Muscle layer of colon (tissue), 2 donors: ENCODE data around the gene CTAGE8.
"Not testable (repeated sequence)": the region's sequence is repeated elsewhere in the genome, so short reads cannot be mapped to it uniquely, and the experiment has no call there.

Experiments
- H3K27ac ChIP-seq: one replicate; pipeline ENCODE4 v1.7.0; 2013; ENCODE audit warnings: low read depth, mild to moderate bottlenecking, low read length, moderate library complexity
- H3K27me3 ChIP-seq, 2 donors: one replicate each; pipeline ENCODE4 v1.7.0; 2013; ENCODE audit warnings: low read length in 2 of 2, mild to moderate bottlenecking in 2 of 2; ENCODE audit not compliant: insufficient read depth in 2 of 2, control insufficient read depth in 1 of 2
- H3K36me3 ChIP-seq: one replicate; pipeline ENCODE4 v1.7.0; 2013; ENCODE audit warnings: mild to moderate bottlenecking, low read length; ENCODE audit not compliant: insufficient read depth
- H3K4me1 ChIP-seq: one replicate; pipeline ENCODE4 v1.7.0; 2013; ENCODE audit warnings: mild to moderate bottlenecking, low read length; ENCODE audit not compliant: insufficient read depth
- H3K4me3 ChIP-seq, 2 donors: one replicate each; pipeline ENCODE4 v1.7.0; 2013; ENCODE audit warnings: low read length in 2 of 2, low read depth in 1 of 2, mild to moderate bottlenecking in 1 of 2, moderate library complexity in 1 of 2
- H3K9ac ChIP-seq: one replicate; pipeline ENCODE4 v1.7.0; 2013; ENCODE audit warnings: low read length
- H3K9me3 ChIP-seq: one replicate; pipeline ENCODE4 v1.7.0; 2013; ENCODE audit warnings: mild to moderate bottlenecking, low read length
- donor health status: abdominal sarcoma.
- donor health status: Adenocarcinoma of cecum.

CTAGE8 gene, protein sequence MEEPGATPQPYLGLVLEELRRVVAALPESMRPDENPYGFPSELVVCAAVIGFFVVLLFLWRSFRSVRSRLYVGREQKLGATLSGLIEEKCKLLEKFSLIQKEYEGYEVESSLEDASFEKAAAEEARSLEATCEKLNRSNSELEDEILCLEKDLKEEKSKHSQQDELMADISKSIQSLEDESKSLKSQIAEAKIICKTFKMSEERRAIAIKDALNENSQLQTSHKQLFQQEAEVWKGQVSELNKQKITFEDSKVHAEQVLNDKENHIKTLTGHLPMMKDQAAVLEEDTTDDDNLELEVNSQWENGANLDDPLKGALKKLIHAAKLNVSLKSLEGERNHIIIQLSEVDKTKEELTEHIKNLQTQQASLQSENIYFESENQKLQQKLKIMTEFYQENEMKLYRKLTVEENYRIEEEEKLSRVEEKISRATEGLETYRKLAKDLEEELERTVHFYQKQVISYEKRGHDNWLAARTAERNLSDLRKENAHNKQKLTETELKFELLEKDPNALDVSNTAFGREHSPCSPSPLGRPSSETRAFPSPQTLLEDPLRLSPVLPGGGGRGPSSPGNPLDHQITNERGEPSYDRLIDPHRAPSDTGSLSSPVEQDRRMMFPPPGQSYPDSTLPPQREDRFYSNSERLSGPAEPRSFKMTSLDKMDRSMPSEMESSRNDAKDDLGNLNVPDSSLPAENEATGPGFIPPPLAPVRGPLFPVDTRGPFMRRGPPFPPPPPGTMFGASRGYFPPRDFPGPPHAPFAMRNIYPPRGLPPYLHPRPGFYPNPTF

DNA sequence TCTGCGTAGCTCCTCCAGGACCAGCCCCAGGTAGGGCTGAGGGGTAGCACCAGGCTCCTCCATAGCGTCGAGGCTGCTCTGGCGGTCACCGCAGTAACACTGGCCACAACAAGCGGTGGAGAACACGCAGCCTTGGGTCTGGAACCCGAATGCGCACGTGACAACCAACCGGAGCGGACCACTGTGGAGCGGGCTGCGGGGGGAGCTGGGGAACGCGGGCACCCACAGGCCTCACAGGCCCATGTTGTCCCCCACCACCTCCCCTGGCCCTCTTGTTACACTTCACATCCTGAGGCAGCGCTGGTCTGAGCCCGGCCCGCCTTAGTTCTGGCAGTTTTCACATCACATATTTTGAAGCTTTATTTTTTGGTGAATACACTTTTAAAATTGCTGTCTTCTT is at the start of gene CTAGE8:
Gene CTAGE8 (minus strand): TSS at position 101 of the 400 bp plus-strand sequence. CDS start 38 bp downstream, at position 63.
- not testable (repeated sequence) for H3K9ac ChIP-seq, H3K36me3 ChIP-seq, H3K4me3 ChIP-seq, H3K27ac ChIP-seq, H3K9me3 ChIP-seq, H3K27me3 ChIP-seq, H3K4me1 ChIP-seq

DNA sequence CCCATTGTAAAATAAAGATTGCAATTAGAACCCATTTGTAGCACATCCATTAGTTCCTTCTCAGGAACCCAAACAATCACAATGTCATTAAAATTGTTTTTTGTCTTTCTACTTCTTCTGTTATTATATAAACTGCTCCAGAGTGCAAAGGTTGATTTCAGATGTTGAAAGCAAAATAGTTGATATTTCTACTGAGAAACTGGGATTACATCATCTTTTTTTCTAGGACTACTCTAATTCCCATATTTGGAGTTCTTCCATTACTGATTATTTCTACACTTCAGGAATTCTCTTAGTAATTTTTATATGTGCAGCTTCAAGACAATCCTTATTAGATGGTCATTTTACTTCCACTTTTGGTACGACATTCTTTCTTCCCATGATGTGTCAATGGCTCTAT is 48.4 kb upstream of the CTAGE8 start:
- not testable (repeated sequence) for H3K4me1 ChIP-seq, H3K27me3 ChIP-seq, H3K27ac ChIP-seq, H3K36me3 ChIP-seq, H3K9ac ChIP-seq, H3K4me3 ChIP-seq, H3K9me3 ChIP-seq

DNA sequence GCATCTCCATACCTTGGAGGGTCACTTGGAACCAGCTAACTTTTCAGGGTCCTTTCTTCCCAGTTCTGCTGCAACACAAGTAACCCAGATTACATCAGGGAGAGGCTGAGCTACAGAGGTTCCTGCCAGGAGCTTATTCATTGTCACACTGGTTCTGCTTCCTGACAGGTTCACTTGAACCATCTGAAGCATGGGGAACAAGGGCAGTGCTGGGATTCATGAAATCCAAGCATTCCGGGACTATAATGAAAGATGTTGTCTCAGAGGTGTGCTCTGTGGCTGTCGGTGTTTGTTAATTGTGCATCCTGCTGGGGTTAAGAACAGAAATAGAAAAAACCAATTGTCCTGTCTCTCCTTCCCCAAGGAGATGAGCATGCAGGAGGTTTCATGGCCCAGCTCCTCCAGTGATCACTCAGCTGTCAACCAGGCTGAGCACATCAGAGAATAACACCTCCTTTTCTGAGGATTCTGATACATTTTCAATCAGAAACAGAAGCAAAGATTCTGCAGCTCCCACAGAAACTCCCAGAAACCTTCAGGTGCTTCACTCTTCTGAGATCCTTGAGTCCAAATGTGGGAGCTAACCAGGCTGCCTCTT is 42.9 kb upstream of the CTAGE8 start, which contains the start of gene OR2A1:
Gene OR2A1 (plus strand): TSS at position 548 of the 598 bp plus-strand sequence. CDS start 5,706 bp downstream, outside the sequence.
- H3K36me3 ChIP-seq, H3K9ac ChIP-seq, H3K27me3 ChIP-seq, H3K4me1 ChIP-seq, H3K27ac ChIP-seq, H3K4me3 ChIP-seq, H3K9me3 ChIP-seq: not testable (repeated sequence)

DNA sequence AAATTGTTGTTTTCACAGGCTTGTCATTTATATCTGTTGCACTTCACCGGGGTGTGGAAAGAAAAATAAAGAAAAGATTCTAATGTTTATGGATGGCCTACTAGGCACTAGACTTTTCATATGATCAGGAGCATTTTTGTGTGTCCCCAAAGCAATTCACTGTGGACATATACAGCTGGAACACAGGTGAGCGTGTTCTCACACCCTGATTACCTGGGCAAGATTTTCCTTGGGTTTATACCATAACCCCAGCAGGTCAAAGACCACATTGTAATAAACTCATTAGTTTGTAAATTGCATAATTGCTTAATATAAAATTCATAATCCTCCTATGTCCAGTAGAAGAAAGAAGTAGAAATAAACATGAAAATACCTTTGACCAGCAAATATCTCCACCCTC is 42.1 kb upstream of the CTAGE8 start:
- H3K4me3 ChIP-seq, H3K27ac ChIP-seq, H3K36me3 ChIP-seq, H3K9ac ChIP-seq, H3K4me1 ChIP-seq, H3K27me3 ChIP-seq, H3K9me3 ChIP-seq: not testable (repeated sequence)

DNA sequence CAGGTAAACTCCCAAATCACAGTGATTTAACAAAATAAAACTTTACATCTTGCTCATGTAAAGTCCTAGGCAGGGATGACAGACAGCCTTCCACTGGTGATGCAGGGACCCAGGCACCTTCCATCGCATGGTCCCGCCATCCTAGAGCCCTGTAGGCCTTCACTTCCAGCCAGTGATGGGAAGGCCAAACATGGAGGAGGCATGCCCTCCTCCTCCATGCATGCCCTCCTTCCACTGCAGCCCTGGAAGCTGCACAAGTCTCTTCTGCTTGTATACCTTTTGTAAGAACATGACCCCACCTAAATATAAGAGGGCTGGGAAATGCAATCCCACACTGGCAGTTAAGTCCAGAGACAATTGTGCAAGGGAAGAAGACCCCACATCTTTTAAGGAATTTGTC is 40.6 kb upstream of the CTAGE8 start:
- not testable (repeated sequence) for H3K27ac ChIP-seq, H3K27me3 ChIP-seq, H3K4me1 ChIP-seq, H3K36me3 ChIP-seq, H3K4me3 ChIP-seq, H3K9ac ChIP-seq, H3K9me3 ChIP-seq

DNA sequence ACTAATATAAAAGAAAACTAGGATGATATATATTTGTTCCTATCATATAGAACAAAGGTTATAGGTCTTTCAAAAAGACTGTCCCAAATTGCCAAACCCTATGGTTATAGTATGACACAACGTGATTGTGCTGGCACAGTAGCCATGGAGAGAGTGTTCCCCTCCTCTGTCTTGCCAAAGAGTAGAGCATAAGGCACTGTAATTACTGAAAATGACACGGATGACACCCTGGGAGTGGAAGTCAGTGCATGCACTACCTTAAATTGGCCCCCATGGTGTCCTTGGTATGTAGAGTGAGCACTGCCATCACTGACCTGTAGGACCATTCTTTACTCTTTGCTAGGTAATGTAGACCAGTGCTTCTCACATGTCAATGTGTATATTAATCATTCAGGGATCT is 36.1 kb upstream of the CTAGE8 start:
- not testable (repeated sequence) for H3K4me3 ChIP-seq, H3K27ac ChIP-seq, H3K4me1 ChIP-seq, H3K36me3 ChIP-seq, H3K9me3 ChIP-seq, H3K27me3 ChIP-seq, H3K9ac ChIP-seq

DNA sequence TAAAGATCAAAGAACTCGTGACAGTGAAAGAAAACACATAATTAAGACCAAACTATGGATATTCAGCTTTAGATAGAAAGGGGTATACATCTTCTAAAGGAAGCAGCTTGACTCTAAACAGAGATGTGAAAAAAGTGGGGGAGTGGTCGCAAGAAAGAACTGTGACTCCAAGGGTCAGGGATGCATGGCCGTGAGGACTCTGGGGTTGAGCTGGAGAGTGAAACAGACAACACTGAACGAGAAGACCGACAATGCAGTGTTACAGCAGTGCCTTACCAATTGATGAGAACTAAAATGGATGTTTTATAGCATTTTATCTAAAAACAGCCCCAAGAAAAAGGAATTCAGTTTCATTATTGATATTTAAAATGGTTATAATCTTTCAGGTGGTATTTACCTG is 34.5 kb upstream of the CTAGE8 start:
- not testable (repeated sequence) for H3K27me3 ChIP-seq, H3K36me3 ChIP-seq, H3K4me1 ChIP-seq, H3K27ac ChIP-seq, H3K4me3 ChIP-seq, H3K9ac ChIP-seq, H3K9me3 ChIP-seq

DNA sequence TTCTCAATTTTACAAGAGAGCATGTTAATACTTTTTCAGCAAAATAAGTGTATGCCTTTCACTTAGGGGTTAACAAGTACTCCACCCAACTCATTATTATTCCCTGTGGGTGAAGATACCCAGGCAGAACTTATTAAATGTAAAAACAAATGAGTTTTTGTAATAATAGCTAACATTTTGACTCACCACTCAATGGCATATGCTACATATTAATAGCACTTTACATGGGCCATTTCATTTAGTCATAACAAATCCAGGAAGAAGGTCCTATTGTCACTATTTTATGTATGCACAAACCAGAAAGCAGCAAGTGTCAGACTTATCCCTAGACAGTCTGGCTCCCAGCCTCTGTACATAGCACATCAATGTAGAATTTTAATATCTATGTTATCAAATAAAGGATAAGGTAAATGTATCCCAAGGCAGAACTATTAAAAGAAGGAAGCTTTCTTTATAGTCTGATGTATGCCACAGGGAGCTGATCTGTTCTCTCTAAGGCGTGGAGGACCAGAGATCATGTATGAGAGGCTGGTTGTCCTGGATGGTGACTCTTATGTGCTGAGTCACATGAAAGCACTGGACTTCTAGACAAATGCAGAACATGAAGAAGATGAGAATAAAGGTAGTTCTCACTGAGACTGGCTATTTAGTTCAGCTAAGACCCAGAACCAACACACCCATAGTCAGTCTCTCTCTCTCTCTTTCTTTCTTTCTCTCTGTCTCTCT is 33.7 kb upstream of the CTAGE8 start:
- not testable (repeated sequence) for H3K36me3 ChIP-seq, H3K4me3 ChIP-seq

DNA sequence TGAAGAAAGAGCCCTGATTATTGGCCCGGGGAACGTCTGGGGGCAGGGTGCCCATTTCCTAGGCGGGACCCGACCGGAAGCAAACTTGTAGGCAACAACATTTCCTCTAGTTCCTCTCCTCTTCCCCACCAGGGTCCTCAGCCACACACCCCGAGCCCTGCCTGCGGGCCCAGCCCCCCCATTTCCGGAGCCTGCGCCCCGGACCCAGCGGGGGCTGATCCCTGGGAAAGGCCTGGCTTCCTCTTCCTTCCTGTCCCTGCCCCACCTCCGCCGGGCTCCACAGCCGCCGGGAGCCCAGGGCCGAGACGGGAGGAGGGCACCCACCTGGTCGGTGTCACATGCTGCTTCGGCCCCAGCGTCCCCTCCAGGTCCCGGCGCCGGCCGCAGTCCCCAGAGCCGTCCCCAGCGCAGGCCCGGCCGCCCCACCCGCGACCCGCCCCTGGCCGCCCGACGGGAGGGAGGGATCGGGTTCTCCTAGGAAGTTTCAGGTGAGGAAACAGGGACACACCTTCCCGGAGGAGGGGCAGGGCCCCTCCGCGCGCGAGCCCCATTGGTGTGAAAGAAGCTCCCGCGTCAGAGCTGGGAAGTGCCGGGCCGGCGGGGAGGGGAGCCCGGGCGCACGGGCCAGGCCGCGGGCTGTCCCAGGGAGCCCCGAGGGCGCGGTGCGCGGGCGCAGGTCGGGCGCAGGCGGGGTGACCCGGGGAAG is 24.9 kb upstream of the CTAGE8 start:
- not testable (repeated sequence) for H3K36me3 ChIP-seq, H3K27me3 ChIP-seq, H3K9ac ChIP-seq, H3K27ac ChIP-seq, H3K4me1 ChIP-seq, H3K4me3 ChIP-seq, H3K9me3 ChIP-seq

More for the DNA sequence above, 33.7 kb upstream of the CTAGE8 start:
- H3K9ac ChIP-seq, H3K9me3 ChIP-seq, H3K27me3 ChIP-seq, H3K4me1 ChIP-seq, H3K27ac ChIP-seq: not testable (repeated sequence)

DNA sequence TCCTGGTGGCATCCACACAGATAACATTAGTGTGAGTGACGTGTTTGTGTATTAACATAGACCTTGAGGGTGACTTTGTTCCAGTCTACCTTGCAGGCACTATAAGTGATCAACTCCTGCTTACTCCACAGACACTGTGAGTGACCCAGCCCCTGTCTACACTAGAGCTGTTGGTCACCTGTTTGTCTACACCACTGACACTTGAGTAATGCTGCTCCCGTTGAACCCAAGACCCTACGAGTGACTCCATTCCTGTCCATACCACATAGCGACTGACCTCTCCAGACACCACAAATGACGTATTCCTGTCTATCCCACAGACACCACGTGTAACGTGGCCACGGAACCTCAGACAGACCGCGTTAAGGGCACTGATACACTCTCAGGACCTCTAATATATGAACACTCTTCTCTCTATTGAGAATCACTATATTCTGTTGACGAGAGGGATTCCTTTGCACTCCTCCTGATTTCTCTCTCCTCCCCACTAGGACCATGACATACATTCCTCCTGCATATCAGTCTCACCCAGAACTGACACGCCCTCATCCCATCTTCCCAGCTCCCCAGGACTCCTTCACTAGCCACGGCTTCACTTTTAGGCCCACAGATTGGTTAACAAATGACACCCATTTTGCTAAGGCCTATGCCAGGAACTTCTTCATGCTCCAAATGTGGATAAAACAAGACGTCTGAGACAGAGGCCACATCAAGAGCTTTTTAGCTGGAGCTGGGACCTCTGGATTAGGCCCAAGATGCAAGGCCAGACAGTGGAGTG is 23.5 kb upstream of the CTAGE8 start:
- H3K4me1 ChIP-seq, H3K36me3 ChIP-seq, H3K4me3 ChIP-seq, H3K9me3 ChIP-seq, H3K27me3 ChIP-seq, H3K27ac ChIP-seq, H3K9ac ChIP-seq: not testable (repeated sequence)
